Chondrocyte (in vitro differentiated cells): ENCODE results near the gene NDUFS3. TPM values are rescaled to one million over a fixed set of nuclear protein-coding genes. Genes with fewer than 3 reads are reported as not detected.

Source experiments
- DNase-seq: peaks from one replicate; pipeline ENCODE4 v3.0.0; 2021; ENCODE audit warnings: mixed read lengths, low spot score
- H3K27ac Mint-ChIP-seq: one replicate; pipeline ENCODE4 v1.8.0; 2021; ENCODE audit warnings: mild to moderate bottlenecking, moderate library complexity, mixed read lengths; ENCODE audit not compliant: unreplicated experiment
- H3K27me3 Mint-ChIP-seq: 2 replicates; pipeline ENCODE4 v1.8.0; 2021; ENCODE audit warnings: low read depth, mixed read lengths
- H3K36me3 Mint-ChIP-seq: 2 replicates; pipeline ENCODE4 v1.8.0; 2021; ENCODE audit warnings: low read depth, mixed read lengths
- H3K4me1 Mint-ChIP-seq: 2 replicates; pipeline ENCODE4 v1.8.0; 2021; ENCODE audit warnings: low read depth, mild to moderate bottlenecking, mixed read lengths
- H3K4me3 Mint-ChIP-seq: one replicate; pipeline ENCODE4 v1.8.0; 2021; ENCODE audit warnings: mild to moderate bottlenecking, moderate library complexity, mixed read lengths; ENCODE audit not compliant: unreplicated experiment
- H3K9me3 Mint-ChIP-seq: 2 replicates; pipeline ENCODE4 v1.8.0; 2021; ENCODE audit warnings: low read depth, mixed read lengths
- total RNA-seq: library from RNA; stranded (reverse); gene quantifications from 3 replicates; pipeline ENCODE4 v1.2.1, GENCODE V29; 2021
- TF ChIP-seq, protein P1 (sequence below): fragments of 200-600 bp; sonication (generic); IDR thresholded peaks from 2 replicates; pipeline ENCODE4 v1.5.0; 2021; ENCODE audit warnings: antibody characterized with exemption, mild to moderate bottlenecking, moderate library complexity

The NDUFS3 gene
- total RNA-seq, 1 donor from 2014 or later: 70.3 TPM

DNA sequence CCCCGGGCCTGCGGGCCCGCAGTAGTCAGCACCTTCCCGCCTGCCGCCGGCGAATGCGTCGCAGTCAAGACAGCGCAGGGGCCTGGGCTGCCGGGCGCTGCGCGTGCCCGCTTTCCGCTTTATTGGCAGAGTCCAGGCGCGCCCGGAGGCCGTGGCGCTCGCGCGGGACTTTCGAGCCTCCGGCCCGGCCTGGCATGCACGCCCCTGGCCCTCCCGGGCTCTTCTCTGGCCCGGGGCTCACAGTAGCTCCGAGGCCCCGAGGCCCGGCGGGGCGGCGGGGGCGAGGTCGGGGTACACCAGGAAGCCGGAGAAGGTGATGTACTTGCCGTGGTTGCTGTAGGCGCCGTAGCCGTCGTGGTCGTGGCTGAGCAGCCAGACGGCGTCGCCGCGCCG, 10.7 kb downstream of the NDUFS3 start:
- Mint-ChIP-seq H3K4me1 (peaks cover 8% of the 10 kb centered on the region), H3K27me3 (peaks cover 23% of the 10 kb centered on the region), H3K36me3 (peaks cover 2% of the 10 kb centered on the region), H3K4me3 (no peak overlapping the region), H3K27ac (no peak overlapping the region), H3K9me3 (no peaks in the 10 kb centered on the region)
- peak; percentile 89 for DNase-seq
- TF ChIP-seq, protein P1, sequence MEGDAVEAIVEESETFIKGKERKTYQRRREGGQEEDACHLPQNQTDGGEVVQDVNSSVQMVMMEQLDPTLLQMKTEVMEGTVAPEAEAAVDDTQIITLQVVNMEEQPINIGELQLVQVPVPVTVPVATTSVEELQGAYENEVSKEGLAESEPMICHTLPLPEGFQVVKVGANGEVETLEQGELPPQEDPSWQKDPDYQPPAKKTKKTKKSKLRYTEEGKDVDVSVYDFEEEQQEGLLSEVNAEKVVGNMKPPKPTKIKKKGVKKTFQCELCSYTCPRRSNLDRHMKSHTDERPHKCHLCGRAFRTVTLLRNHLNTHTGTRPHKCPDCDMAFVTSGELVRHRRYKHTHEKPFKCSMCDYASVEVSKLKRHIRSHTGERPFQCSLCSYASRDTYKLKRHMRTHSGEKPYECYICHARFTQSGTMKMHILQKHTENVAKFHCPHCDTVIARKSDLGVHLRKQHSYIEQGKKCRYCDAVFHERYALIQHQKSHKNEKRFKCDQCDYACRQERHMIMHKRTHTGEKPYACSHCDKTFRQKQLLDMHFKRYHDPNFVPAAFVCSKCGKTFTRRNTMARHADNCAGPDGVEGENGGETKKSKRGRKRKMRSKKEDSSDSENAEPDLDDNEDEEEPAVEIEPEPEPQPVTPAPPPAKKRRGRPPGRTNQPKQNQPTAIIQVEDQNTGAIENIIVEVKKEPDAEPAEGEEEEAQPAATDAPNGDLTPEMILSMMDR: no peak

DNA sequence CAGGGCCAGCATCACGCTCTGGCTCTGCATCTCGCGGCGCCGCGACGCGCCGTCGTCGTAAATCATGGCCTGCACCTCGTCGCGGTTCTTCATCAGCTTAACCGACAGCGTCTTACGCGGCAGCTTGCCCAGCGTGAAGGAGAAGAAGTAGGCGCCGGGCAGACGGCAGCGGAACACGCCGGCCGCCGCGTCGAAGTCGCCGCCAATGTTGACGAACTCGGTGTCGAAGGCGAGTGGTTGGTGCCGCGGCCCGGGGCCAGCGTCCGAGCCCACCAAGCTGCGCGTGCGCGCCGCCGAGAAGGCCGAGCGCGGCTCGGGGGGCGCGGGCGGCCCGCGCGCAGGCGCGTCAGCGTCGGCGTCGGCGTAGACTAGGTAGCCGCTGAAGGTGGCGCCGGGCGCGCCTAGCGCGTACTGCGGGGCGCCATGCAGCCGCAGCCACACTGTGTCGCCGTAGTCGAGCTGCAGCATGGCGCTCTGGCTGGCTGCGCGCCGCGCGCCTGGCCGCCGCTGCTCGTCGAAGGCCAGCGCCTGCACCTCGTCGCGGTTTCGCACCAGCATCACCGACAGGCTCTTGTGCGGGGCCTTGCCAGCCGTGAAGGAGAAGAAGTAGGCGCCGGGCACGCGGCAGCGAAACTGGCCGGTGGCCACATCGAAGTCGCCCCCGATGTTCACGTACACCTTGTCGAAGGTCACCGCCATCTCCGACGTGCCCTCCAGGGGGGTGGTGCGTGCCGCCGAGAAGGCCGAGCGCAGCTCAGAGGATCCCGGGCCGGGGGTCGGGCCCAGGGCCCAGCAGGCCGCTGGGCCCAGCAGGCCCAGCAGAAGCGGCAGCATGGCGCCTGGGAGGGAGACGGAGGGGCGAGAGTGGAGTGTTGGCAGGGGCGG, 11.3 kb downstream of the NDUFS3 start:
- Mint-ChIP-seq H3K27me3 (peaks cover 28% of the 10 kb centered on the region), H3K27ac (no peak overlapping the region), H3K4me1 (peaks cover 8% of the 10 kb centered on the region), H3K4me3 (no peak overlapping the region), H3K9me3 (no peaks in the 10 kb centered on the region), H3K36me3 (no peaks in the 10 kb centered on the region)
- TF ChIP-seq, protein P1: no peak
- DNase-seq: no peak

DNA sequence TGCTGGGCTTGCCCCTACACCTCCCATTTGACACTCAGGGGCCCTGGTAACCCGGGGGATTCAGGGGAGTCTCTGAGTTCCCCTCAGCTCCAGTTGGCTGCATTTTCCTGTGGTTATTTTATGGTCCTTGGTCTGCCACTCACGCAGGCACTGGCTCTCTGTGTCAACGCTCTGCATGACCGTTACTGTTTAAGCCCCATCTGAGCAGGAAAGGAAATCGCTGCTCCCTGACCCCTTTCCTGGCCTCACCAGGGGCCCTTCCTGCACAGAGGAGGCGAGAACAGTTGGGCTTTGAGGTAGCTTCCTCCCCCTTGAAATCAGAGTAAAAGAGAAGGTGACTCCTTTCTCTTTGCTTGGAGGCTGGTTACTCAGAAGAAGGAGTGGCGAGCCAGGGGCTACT, 12.9 kb downstream of the NDUFS3 start:
- H3K4me3 Mint-ChIP-seq: no peak overlapping the region

DNA sequence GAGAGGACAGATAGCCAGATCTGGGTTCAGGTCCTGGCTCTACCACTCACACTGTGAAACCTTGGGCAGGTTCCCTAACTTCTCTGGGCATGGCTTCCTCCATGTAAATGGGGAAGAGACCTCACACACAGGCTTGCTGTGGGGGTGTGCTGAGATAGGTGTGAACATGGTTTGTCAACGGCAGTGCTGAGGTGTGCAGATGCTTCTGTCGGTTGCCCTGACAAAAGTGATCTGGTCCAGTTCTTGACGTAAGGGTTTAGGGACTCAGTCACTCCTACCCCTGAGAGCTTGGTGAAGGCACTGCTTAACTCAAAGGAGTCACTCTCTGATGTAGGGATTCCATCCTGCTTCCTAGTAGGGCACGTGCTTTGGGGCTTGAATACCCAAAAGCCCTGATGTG, 13.4 kb downstream of the NDUFS3 start:
- Mint-ChIP-seq H3K27me3 (peaks cover 35% of the 10 kb centered on the region), H3K4me1 (peaks cover 8% of the 10 kb centered on the region), H3K27ac (no peak overlapping the region), H3K36me3 (peaks cover 2% of the 10 kb centered on the region), H3K4me3 (no peak overlapping the region), H3K9me3 (no peaks in the 10 kb centered on the region)
- no peak for DNase-seq
- TF ChIP-seq, protein P1: no peak

More for the DNA sequence above, 12.9 kb downstream of the NDUFS3 start:
- DNase-seq: no peak
- Mint-ChIP-seq H3K4me1 (peaks cover 8% of the 10 kb centered on the region), H3K27me3 (peaks cover 35% of the 10 kb centered on the region), H3K9me3 (no peaks in the 10 kb centered on the region), H3K36me3 (peaks cover 2% of the 10 kb centered on the region), H3K27ac (no peak overlapping the region)
- TF ChIP-seq, protein P1: no peak

DNA sequence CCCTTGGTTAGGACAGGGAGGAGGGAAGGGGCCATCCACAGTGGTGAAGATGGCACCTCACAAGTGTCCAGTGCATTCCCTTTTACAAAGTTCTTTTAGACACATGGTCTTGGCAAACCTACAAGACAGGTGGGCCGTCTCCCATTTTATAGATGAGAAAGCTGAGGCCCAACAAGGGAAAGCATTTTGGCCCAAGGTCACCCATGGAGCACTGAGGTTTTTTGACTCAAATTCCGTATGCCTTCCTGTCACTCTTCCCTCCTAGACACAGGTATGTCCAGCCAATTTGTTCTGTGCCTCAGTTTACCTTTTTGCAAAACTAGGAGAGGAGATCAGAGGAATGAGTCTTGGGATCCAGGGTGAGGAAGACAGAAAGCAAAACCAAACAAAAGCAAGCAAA, 14.1 kb downstream of the NDUFS3 start:
- Mint-ChIP-seq H3K4me3 (no peak overlapping the region), H3K4me1 (peaks cover 8% of the 10 kb centered on the region), H3K9me3 (no peaks in the 10 kb centered on the region), H3K27ac (no peak overlapping the region), H3K27me3 (peaks cover 35% of the 10 kb centered on the region), H3K36me3 (peaks cover 2% of the 10 kb centered on the region)
- DNase-seq: no peak
- TF ChIP-seq, protein P1: no peak
